SHP77 treated with DMSO at 0.1 percent for 48 hours (cell line): ENCODE results near the gene SP3.
"Not testable (repeated sequence)": the region's sequence is repeated elsewhere in the genome, so short reads cannot be mapped to it uniquely, and the experiment has no call there.

Experiments
- DNase-seq: peaks from one replicate; lab custom pipeline; 2025; lab: John Stamatoyannopoulos, UW

Gene SP3

GRCh38 chr2:173889464-173889863, 75.7 kb downstream of the SP3 start:
- DNase-seq: not testable (repeated sequence)

- no peak for DNase-seq
Measured at GRCh38 chr2:173886613-173887012, 78.6 kb downstream of the SP3 start.

- no peak for DNase-seq
Measured at GRCh38 chr2:173884025-173884802, 81.0 kb downstream of the SP3 start.

- no peak for DNase-seq
Measured at GRCh38 chr2:173881886-173882285, 83.3 kb downstream of the SP3 start.

- peak; percentile 40 for DNase-seq
Measured at GRCh38 chr2:173881461-173881860, 83.7 kb downstream of the SP3 start.

DNA sequence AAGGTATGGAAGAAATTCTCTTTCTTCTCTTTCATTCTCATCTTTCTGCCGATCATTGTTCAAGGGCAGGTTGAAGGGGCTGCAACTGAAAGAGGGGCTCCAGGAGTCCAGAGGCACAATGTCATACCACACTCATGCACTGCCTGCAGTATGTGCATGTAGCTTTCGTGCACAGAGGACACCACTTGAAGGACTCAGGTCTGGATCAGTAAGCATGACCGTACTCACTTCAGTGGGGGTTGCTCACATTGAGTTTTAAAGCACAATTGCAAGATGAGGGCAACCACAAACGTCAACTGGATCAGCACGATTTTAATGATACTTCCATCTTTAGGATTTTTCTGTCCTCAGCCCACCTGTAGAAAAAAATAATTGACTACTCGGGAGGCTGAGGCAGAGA, 84.6 kb downstream of the SP3 start:
- no peak for DNase-seq

GRCh38 chr2:173876833-173877413, 88.2 kb downstream of the SP3 start:
- DNase-seq: no peak

DNA sequence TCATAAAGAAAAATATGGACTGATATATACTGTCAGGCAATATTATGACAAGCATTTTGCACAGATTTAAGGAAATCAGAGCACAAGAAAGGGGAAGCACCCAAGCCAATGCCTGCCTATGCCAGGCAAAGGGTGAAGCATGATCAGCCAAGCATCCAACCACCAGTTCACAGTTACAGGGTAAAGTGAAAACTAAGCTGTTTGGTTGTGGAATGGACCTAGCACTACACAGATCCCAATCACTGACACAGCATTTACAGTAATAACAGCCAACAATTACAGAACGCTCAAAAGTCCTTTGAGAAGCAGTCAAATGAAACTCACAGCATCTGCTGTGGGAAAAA, 90.3 kb downstream of the SP3 start:
- DNase-seq: no peak

DNA sequence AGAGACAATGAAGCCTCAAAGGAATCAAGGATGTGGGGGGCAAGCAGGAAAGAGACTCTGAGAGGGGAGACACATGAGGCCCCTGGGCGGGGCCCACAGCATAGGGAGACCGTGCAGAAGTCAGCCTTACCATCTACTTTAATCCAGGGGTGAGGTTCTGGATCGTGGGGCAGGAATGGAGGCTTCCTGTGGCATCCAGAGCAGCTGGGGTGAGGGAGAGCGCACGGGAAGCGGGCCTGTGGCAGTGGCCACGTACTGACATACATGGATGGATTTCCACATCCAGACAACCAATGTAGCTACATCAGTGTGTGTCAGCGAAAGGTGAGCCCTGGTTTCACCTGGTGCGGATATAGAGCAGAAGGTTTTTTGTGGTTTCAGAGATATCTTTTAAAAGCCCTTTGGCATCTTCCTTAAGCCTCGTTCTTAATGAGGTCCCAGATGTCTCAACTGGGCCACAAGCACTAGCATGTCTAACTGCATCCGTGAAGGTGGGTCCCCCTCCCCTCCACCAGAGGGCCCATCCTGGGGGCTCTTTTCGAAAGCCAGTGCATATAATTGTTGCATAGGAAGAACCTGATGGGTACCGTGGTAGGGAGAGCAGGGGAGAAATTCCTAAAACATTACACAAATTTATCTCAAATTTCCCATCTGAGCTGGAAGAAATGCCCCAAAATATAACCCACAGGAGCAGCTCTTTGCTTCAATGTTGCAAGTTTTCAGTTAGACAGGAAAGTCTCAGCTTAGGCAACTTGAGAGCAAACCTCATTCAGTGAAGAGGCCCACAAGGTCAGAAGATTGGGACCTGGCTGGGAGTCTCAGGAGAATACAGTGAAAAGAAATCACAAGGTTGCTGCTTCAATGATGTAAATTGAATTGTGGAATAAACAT, 90.9 kb downstream of the SP3 start:
- DNase-seq: no peak

- no peak for DNase-seq
Measured at GRCh38 chr2:173872714-173873113, 92.5 kb downstream of the SP3 start.

- DNase-seq: no peak
Measured at GRCh38 chr2:173869244-173870229, 95.6 kb downstream of the SP3 start.

DNA sequence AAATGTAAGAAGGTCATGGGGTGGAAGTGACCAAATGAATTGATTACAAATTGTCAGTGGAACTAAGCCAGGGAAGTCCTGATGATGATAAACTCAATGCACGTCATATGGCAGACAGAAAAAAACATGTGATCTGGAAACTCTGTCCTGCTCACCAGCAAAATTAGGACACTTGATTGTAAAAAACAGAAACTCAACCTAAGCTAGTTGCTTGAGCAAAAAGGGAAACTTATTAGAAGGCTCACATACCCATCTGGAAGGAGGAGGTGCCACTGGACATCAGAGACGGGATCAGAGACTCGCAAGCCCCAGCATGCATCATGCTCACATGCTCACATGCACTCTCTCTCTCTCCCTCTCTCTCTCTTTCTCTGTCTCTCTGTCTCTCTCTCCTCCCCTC, 96.8 kb downstream of the SP3 start:
- DNase-seq: no peak

GRCh38 chr2:173866874-173867618, 98.1 kb downstream of the SP3 start:
- DNase-seq: no peak

DNA sequence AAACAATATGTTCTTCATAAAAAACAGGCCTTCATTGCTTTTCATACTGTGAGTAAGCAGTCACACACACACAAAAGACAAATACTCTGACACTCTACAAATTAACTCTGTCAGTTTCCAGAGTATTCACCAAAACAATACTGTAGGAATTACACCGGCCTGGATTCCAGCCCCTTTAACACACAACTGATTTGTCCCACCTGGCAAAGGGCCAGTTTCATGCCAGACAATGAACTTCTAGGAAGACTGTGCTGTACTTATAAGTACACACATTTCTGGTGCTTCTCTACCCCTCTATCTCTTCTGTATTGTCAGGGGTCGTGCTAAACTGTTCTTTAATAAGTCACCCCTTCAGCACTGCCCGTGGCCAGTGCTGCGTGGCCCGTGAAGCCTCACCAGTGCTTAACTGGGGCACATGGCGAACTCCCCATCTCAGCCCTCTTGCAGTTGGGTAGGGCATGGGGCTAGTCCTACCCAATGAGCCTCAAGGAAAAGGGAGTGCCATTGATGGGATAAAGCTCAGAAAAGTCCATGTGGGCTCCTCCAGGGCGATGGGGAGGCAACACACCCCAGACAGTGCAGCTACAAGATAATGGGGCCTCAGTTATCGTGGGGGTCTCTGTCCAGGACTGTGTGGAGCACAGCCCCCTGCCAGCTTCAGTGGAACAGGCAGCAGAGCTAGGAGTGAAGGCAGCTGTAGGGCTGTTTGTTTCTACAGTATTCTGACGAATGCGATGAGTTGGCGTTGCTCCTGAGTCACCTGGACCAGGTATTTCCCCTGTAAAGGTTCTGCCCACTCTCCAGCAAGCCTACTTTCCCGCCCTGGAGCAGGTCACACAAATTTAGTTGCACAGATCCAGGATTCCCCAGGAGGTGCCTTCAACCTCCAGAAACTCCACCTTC, 99.0 kb downstream of the SP3 start:
- no peak for DNase-seq

GRCh38 chr2:173862612-173863217, 102.5 kb downstream of the SP3 start:
- no peak for DNase-seq

DNA sequence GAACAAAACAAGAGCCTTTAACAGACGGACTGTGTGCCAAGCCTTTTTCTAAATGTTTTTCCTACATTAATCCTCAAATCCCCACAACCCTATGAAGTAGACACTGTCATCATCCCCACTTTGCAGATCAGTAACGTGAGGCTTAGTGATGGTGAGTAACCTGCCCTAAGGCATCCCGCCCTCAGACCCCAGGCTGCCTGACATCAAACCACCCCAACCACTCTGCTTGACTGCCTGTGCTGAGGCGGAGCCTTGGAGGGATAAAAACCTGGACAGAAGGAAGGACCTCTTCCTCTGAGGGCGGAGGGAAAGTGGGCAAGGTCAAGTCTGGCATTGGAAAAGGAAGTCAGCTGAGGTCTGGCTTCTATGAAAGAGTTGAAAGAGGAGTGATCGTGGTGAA, 104.6 kb downstream of the SP3 start:
- no peak for DNase-seq

DNA sequence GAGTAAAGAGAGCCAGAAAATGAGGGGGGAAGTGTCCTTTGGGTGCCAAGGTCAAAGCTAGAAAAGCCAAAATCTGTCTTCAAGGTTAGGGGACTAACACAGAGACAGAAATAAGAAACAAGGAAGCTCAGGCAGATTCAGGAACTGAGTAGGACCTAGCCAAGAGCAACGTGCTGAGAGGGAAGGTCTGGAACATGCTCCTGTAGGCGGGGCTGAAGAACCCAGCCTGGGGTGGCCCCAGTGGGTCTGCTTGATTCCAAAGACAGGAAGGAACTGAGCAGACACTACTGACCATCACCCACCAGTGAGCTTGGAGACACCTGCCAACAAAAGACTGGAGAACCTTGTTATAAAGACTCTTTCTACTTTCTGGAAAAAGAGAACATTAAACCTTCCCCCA, 105.1 kb downstream of the SP3 start:
- DNase-seq: no peak

- no peak for DNase-seq
Measured at GRCh38 chr2:173858291-173858731, 106.9 kb downstream of the SP3 start.
